Measurements from ENCODE around the gene MYH7. TPM values are rescaled to one million over a fixed set of nuclear protein-coding genes. Genes with fewer than 3 reads are reported as not detected.

The MYH7 gene
- total and polyA plus RNA-seq, 4 donors: 0.02 to 0.42 (median 0.04) TPM

- Histone ChIP-seq H3K9me3 (ENCODE audit: control insufficient read depth in 4 of 4, low read length in 3 of 4) (no peaks in the 10 kb centered on the region), H3K27me3 (ENCODE audit: control insufficient read depth in 4 of 4, insufficient read depth in 4 of 4, low read length in 3 of 4) (peaks cover 0 to 4% (median 0%) of the 10 kb centered on the region in 4 donors), H3K4me3 (ENCODE audit: low read depth in 1 of 3, low read length in 3 of 3) (no peak overlapping the region), H3K36me3 (ENCODE audit: control insufficient read depth in 4 of 4, insufficient read depth in 3 of 4, low read depth in 1 of 4, low read length in 3 of 4) (no peaks in the 10 kb centered on the region), H3K9ac (ENCODE audit: low read depth in 1 of 2, low read length in 2 of 2) (no peak overlapping the region), H3K27ac (ENCODE audit: low read depth in 1 of 2, low read length in 2 of 2) (no peak overlapping the region), H3K4me1 (ENCODE audit: control insufficient read depth in 4 of 4, insufficient read depth in 4 of 4, low read length in 3 of 4) (no peaks in the 10 kb centered on the region)
- TF ChIP-seq RXRA (IDR thresholded peaks at IDR 0.05): no peak
- no peak for TF ChIP-seq EGR1 (IDR thresholded peaks at IDR 0.05; ENCODE audit: low read depth in 2 of 2)
- TF ChIP-seq ZBTB33 (IDR thresholded peaks at IDR 0.05): no peak
- TF ChIP-seq CTCF (IDR thresholded peaks at IDR 0.05; ENCODE audit: low read depth, low read length, missing input control): no peak
- TF ChIP-seq HNF4G (IDR thresholded peaks at IDR 0.05): no peak
- TF ChIP-seq RAD21 (IDR thresholded peaks at IDR 0.05): no peak
- no peak for TF ChIP-seq NR2F2 (IDR thresholded peaks at IDR 0.05)
- TF ChIP-seq ATF3 (IDR thresholded peaks at IDR 0.05): no peak
- no peak for TF ChIP-seq JUND (IDR thresholded peaks at IDR 0.05)
- no peak for TF ChIP-seq YY1 (IDR thresholded peaks at IDR 0.05)
- TF ChIP-seq SP1 (IDR thresholded peaks at IDR 0.05): no peak
- TF ChIP-seq GABPA (IDR thresholded peaks at IDR 0.05 in 1 of 2, conservative IDR thresholded peaks at IDR 0.05 in 1 of 2): no peak
- TF ChIP-seq FOXA2 (IDR thresholded peaks at IDR 0.05): no peak
- TF ChIP-seq TAF1 (conservative IDR thresholded peaks at IDR 0.05): no peak
- TF ChIP-seq HNF4A (conservative IDR thresholded peaks at IDR 0.05): no peak
- no peak for TF ChIP-seq MAX (IDR thresholded peaks at IDR 0.05)
- DNase-seq (ENCODE audit: low spot score): no peak
- 82% methylated on average over 21 of the region's 21 CpGs for WGBS
These were observed 19.4 kb downstream of the MYH7 start for GRCh38 chr14:23415821-23416778.

GRCh38 chr14:23414906-23415820, 20.3 kb downstream of the MYH7 start:
- Histone ChIP-seq H3K9ac (ENCODE audit: low read depth in 1 of 2, low read length in 2 of 2) (no peak overlapping the region), H3K9me3 (ENCODE audit: control insufficient read depth in 4 of 4, low read length in 3 of 4) (no peaks in the 10 kb centered on the region), H3K4me1 (ENCODE audit: control insufficient read depth in 4 of 4, insufficient read depth in 4 of 4, low read length in 3 of 4) (no peaks in the 10 kb centered on the region), H3K27me3 (ENCODE audit: control insufficient read depth in 4 of 4, insufficient read depth in 4 of 4, low read length in 3 of 4) (peaks cover 0 to 4% (median 0%) of the 10 kb centered on the region in 4 donors), H3K27ac (ENCODE audit: low read depth in 1 of 2, low read length in 2 of 2) (no peak overlapping the region), H3K4me3 (ENCODE audit: low read depth in 1 of 3, low read length in 3 of 3) (no peak overlapping the region), H3K36me3 (ENCODE audit: control insufficient read depth in 4 of 4, insufficient read depth in 3 of 4, low read depth in 1 of 4, low read length in 3 of 4) (no peaks in the 10 kb centered on the region)
- 93% methylated on average over 39 of the region's 39 CpGs for WGBS
- no peak for DNase-seq (ENCODE audit: low spot score)
- no peak for TF ChIP-seq FOXA1 (IDR thresholded peaks at IDR 0.05)
- TF ChIP-seq CTCF (IDR thresholded peaks at IDR 0.05; ENCODE audit: low read depth, low read length, missing input control): no peak
- no peak for TF ChIP-seq ZBTB33 (IDR thresholded peaks at IDR 0.05)
- no peak for TF ChIP-seq SP1 (IDR thresholded peaks at IDR 0.05)
